COLO829 (cell line): ENCODE measurements around the gene PUSL1.

ENCODE experiments used
- DNase-seq: peaks from one replicate; pipeline ENCODE4 v3.0.0; 2012; ENCODE audit warnings: low spot score

The PUSL1 gene

DNA sequence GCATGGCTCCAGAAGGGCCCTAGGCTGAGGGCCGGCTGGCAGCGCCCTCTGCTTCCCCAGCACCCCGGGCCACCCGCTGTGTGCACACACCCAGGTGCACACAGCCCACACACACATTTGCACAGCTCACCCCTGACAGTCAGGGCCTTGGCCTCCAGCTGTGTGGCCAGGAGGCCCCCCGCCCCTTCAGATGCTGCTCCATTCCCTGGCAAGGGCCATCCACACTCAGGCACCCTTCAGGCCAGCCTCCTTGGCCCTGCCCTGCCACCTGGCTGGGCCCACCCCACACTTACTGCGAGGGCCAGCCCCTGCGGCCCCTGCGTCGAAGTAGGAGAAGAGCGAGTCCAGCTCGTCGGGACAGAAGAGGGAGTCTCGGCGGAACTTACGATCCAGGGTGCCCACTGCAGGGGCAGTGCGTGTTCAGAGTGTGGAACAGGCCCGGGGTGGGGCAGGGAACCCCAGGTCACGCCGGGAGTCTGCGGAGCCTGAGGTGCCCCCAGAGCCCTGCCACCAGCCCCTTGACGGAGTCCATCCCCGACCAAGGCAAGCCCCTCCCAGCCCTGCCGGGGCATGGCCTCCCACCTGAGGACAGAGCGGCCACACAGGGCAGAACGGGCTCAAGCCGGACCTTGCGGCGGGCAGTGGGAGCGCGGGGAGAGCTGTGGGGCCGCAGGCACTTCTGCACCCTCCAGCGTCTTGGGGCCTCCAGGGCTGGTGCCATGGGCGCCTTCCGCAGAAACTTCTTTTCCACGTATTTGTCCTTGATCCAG lies 13.1 kb upstream of the PUSL1 start:
- DNase-seq = no peak

DNA sequence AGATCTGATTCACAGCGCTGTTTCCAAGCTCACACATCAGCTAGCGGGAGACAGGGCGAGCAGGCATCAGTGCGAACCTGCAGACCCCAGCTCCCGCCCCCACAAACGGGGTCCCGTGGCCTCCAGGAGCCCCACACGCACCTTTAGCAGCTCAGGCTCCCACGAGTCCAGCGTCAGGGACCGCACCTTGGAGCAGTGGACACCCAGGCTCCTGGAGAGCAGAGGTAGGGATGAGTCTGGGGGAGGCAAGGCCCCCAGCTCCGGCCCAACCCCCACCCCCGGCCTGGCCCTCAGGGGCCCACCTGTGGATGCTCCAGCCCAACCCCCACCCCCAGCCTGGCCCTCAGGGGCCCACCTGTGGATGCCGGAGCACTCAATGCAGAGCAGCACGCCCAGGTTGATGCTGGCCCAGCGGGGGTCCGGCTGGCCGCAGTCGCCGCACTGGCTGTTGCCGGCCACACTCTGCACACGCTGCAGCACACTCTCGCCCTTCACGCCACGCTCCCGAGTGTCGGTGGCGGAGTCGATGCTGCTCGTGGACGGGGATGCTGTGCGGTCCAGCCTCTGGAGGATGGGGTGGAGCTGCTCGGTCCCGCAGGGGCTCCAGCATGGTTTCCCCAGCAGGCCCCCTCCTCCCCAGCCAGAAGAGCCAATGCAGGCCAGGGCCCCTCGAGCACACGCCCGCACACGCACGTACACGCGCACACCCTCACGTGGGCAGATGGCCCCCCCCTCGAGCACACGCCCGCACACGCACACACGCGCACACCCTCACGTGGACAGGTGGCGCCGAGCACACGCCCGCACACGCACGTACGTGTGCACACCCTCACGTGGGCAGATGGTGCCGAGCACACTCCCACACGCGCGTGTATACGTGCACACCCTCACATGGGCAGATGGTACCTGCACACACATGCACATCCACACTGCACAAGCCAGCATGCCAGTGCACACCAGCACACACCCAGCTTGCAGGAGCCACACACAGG lies 12.0 kb upstream of the PUSL1 start:
- no peak for DNase-seq

DNA sequence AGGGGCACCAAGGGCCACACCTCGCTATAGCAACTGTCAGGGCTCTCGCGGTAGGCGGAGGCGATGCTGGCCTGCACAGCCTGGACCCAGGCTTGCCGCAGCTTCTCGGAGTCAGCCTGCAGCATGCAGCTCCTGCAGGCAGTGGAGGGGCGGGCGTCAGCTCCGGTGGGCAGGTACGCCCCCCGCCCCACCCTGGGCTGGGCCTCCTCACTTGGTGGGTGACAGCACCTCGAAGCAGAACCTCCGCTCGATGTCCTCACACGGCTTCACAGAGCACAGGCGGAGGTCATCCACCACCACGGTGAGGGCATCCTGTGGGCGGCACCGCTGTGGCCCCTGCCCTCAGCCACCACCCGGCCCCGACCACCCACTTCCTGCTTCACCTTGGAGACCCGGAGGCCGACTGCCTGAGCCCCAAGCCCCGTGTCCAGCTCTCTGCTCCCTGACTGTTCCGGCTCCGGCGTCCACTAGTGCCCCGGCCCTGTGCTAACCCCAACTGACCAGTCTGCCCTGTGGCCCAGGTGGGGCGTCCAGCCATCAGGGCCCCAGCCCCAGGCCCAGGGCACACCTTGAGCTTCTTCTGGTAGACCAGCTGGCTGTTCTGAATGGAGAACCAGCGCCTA lies 10.5 kb upstream of the PUSL1 start:
- DNase-seq = no peak

DNA sequence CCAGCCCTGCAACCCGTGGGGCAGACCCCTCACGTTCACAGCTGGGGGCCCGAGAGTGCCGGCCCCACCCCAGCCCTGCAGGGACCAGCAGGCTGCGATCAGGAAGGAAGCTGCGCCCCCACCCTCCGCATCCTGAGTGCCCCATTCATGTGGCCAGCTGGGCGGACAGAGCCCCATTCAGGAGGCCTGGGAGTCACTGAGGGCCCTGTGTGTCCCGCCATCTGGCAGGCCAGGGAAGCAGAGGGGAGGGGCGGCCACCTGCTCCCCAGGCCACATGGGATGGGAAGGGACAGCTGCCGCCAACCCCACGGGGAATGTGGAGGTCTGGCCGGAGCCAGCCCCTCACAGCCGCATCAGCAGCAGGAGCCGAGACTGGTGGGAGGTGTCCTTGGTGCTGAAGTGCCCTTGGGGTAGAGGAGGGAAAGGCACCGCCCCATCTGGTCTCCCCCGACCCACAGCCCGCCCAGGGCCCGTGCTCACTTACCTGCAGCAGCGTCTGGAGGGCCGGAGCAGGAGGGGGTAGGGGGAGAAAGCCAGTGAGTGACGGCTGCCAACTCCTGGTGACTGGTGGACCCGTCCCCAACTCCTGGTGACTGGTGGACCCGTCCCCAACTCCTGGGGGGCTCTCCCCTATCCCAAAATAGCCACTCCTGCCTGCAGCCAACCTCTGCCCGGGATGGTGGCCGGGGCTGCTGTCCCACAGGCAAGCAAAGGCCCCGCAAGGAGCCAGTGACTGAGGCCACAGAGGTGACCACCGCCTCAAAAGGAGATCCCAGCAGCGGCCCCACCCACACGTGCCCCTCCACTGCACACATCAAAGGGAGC lies 9.3 kb upstream of the PUSL1 start:
- no peak for DNase-seq

DNA sequence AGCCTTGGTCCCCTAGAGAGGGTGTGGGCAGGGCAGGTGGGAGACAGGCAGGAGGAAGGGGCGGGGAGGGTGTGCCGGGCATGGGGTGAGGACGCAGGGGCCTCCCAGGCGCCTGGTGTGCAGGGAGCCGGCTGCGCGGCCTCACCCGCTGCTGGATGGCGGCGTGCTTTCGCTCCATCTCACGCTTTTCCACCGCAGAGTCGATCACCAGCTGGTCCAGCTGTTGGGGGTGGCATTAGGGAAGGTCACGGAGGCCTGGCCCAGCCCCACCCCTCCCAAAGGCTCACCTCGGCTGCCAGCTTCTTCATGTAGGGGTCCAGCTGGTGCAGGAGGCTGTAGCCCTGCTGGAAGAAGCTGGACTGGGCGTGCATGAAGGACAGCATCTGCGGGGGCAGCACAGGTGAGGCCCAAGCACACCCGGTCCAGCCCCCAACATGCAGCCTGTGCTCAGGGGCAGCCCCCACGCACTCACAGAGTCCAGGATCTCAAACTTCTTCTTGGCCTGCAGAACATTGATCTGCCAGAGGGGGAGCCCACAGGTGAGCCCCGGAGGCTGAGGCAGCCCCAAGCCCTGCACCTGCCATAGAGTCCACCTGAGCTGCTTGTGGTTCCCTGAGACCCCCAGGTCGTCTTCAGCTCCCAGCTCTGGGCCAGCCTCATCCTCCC lies 8.6 kb upstream of the PUSL1 start:
- DNase-seq = no peak

DNA sequence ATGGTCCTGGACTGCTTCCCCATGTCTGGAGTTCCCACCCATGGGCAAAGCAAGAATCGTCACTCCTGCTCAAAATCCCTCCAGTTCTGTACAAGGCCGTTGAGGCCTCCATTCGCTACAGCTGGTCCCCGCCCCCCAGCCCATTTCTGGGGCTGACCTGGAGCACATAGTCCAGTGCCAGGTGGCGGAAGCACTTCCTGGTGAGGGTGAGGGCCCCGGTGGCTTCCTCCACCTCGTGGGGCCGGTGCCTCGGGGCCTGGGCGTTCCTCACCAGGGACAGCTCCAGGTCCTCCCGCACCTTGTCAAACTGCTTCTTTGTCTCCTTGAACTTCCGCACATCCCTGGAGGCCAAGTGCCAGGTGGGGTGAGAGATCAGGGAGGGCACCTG lies 8.1 kb upstream of the PUSL1 start:
- DNase-seq = no peak

DNA sequence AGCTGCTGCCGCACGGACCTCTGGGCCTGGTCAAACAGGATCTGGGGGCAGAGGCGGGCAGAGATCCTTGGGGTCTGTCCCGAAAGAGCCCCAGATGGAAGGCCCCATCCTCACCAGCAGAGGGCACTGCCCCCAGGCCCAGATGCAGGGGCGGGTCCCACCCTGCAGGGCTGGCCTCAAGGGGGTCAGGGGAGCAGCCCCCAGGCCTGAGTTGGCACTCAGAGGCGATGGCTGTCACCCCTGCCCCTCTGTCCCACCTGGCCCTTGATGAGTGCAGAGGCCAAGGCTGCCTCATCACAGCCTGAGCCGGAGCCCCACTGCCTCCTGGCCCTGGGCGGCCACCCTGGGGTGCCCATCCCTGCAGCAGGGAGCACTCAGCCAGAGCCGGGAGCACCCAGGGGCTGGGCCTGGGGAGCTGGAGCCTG lies 6.4 kb upstream of the PUSL1 start:
- DNase-seq = no peak

DNA sequence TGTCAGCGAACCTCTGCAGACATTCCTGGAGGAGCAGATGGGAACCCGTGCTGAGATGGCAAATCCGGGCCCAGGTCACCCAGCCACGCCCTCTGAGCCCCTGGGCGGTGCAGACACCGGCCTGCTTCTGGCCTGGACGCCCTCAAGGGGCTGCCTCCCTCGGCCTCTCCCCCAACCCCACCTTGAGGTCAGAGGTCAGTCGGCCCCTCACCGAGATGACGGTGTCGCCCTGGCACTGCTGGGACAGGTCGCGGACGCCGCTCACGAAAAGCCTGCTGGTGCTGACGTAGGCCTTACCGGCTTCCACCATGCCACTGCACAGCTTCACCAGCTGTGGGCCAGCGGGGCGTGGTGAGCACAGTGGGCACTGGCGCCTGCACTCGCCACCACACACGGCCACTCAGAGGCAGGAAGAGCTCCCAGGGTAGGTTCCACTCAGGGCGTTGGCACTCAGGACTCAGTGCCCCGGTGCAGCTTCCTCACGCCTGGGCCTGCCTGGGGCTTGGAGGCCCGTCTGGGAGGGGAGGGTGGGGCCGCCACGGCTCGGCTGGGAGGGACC lies 5.4 kb upstream of the PUSL1 start:
- no peak for DNase-seq

DNA sequence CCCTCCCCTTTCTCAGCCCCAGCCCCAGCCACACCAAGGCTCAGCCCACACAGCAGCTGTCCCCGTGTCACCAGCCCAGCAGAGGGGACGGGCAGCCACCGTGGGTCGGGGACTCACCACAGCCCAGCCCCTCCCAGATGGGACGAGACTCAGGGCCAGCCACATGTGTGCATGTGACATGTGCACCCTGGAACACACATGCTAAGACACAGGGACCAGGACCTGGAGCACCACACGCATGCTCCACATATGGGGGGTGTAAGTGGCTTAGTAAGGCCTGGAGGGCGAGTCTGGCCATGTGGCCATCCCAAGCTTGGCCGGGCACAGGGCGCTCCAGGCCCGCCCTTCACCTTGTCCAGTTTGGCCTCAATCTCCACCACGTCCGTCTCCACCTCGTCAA lies 4.7 kb upstream of the PUSL1 start:
- DNase-seq = no peak

DNA sequence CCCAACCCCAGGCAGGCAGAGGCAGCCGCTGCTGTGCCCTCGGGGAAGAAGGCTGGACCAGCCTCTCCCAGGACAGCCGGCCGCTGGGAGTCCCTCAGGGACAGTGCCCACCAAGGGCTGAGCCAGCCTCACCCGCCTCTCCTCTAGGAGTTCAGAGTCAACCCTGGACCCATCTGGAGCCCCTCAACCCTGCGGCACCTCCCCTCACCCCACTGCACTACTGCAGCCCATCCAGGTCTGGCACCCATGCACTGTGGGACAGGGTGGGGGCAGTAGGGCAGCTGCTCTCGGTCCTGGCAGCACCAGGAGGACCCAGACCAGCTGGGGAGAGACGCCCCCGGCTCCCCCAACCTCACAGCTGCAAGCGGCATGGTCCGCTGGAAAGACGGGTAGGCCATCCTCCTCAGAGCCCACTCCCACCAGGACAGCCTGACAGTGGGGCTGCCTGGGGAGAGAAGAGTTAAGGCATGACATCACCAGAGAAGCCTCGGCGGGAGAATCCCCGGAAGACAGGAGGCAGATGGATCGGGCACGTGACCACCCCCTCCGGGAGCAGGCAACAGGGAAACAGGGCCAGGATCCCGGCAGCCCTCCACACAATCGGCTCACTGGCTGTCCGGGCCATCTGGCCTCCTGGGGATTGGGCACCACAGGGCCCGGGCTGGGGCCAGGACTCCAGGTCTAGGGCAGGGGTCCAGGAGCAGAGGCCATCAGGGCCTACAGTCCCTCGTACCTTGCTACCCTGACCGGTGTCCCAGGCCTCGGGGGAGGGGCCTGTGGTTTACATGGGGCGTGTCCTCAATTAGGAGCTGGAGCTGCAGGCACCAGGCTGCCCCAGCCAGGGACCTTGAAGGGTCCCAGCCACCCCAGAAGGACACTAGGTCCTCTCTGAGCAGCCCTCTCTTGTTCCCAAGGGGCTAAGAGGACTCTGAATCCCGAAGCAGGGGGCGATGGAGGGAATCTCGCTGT lies 3.8 kb upstream of the PUSL1 start:
- DNase-seq = no peak

DNA sequence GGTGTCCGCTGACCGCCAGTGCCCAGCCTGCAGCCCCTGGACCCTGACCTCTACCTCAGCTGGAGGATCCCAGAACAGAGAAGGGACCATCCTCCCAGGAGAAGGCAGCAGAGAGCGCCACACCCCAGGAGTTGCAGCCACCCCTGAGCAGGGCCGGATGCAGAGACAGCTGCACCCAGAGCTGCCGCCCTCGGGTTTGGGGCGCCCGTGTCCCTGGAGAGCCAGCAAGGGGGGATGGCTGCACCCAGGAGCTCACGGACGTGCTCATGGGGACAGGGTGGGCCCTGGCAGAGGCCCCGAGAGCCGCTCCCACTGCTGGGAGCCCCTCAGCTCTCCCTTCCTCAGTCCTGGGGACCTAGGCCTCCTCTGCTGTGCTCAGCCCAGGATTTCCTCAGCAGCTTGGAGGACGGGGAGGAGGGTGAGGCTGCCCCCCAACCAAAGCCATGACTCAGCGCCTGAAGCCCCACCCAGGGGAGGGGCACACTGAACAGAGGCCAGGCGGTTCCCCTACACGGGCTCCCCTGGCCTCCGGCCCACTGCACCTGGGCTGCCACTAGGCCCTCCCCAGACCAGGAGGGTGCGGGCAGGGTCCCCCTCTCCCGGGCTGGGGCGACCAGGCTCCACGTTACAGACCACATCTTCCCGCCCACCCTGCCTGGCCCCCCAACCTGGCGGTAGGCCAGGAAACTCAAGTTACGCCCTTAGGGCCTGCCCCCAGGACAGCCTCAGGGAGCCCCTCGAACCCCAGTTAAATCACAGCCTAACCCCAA lies 2.9 kb upstream of the PUSL1 start:
- DNase-seq = no peak

DNA sequence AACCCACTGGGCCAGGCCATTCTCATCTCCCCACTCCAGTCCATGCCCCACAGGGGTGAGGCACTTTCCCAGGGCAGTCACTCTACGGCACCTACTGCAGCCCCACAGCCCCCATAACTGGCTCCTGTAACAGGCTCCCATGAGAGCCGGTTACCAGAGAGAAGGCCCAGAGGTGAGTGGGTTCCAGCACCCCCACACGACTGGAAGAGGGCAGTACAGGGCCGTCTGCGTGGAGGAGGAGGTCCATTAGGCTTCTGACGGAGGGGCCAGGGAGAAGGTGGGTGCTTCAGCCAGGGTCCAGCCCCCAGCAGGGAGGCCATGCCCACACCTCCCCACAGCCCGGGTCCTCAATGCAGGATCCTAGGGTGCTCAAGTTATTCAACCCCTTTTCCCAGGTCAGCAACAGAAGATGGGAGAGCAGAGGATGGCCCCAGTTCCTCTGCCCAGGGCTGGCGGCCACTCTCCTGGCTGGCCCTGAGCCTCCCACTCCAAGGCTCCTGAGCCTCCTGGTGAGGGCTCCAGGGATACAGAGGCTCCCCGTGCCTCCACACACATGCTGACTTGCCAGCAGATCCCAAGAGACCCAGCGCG lies 2.2 kb upstream of the PUSL1 start:
- DNase-seq = no peak

DNA sequence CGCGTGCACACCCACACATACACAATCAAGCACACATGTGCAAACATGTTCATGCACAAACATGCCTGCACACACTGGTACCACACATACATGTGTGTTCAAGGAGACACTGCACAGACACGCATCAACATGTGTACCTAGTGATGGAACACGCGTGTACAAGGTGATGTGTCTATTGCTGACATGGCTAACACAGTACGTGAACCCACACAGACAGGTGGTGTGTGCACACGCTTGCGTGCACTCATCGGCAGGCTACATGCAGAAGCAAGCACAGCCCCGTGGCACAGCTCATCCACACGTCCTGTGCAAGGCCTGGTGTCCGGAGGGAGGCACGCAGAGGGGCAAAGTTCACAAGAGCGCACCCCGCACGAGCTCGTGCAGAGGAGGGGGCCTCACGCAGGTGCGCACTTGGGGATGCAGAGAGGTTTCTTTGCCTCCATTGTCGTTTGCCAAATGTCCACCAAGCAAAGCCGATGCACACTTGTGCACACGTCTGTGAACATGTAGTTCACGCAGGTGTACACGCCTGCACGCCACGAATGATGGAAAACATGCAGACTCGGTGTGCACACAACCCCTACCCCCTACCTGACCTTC lies 1.6 kb upstream of the PUSL1 start:
- DNase-seq = no peak

DNA sequence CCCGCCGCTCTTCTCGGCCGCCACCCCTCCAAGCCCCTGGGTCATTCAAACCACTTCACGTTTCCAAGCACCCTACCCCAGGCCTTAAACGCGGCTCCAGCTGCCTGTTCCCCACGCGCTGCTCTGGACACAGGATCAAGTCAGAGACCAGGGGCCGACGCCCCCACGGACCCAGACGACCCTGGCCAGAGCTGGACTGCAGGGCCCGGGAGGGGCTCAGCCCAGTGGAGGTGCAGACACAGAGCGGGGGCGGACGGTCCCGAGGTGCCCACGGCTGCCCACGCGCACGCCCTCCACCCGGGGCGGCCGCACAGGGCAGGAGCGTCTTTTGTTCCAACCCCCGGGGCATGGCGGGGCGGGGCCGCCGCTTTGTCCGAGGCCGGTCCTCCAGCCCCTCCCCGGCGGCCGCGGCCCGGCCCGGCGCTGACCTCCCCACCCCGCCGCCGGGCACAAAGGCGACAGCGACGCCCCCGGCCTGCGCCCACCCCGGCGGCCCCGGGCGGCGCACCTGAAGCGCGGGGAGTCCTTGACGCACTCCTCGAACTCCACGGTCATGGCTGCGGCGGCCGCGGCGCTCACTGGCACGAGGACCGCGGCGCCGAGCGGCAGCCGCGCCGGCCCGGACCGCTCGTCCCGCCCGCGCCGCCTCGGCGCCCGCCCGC lies 1.0 kb upstream of the PUSL1 start:
- DNase-seq = no peak

DNA sequence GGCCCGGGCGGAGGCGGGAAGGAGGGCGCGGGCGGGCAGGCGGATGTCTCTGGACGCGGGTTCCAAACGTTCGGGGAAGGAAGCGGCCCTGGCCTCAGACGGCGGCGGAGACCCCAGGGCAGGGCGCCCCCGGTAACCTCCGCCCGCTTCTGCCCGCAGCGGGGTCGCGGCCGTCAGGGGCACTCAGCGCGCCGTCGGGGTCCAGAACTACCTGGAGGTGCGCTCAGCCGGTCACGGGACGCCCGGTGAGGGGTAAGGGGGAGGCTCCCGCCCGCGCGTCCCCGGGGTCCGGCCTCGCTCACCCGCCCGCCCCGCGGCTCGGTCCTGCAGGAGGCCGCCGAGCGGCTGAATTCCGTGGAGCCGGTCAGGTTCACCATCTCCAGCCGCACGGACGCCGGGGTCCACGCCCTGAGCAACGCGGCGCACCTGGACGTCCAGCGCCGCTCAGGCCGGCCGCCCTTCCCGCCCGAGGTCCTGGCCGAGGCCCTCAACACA lies 406 bp downstream of the PUSL1 start:
- DNase-seq = no peak

DNA sequence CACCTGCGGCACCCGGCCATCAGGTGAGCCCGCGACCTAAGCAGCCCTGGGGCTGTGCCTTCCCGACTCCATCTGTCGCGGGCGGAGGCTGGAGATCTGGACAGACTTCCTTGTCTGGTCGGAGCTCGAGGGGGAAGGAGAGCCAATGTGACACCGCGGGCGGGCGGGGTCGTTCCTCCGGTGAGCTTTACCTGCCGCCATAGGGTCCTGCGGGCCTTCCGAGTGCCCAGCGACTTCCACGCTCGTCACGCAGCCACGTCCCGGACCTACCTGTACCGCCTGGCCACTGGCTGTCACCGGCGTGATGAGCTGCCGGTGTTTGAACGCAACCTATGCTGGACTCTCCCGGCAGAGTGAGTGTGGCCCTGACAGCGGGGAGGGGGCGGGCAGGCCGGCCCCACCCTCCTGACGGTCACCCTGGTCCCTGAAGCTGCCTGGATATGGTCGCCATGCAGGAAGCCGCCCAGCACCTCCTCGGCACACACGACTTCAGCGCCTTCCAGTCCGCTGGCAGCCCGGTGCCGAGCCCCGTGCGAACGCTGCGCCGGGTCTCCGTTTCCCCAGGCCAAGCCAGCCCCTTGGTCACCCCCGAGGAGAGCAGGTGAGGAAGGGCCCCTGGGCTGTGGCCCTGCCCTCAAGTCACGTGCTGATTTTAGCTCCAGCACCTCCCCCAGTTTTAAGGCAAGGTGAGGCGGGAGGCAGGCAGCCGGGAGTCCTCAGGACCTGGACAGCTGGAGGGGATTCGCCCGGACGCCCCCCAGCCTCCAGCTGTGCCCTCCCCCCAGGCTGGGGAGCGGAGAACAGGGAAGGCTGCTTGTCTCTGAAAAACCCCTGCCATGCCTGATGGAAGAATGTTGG lies 1.1 kb downstream of the PUSL1 start:
- DNase-seq = no peak

DNA sequence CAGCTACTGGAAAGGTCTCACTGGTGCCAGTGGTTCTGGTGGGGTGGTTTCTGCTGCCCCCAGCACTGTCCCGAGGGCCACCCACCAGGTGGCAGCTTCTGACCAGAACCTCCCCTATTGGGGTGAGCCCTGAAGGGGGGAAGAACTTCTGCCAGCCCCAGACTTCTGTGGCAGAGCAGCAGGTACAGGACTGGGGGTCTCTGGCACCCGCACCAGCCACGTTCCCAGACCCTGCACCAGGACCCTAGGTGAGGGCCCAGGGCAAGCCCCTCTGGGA lies 1.6 kb downstream of the PUSL1 start:
- no peak for DNase-seq
